RWPE1 (cell line): ENCODE results near the gene ECSCR.

ENCODE experiments used
- CTCF ChIA-PET: fragments of 350-600 bp; sonication (Branson Sonifier 250); formaldehyde crosslinking; extraction: SDS; loops from one replicate; lab custom pipeline; 2021; lab: Yijun Ruan, JAX
- POLR2A ChIA-PET: fragments of 400-600 bp; formaldehyde crosslinking; extraction: SDS; loops from one replicate; lab custom pipeline; 2020; ENCODE audit warnings: antibody characterized with exemption; ENCODE audit not compliant: low non-redundant PET; lab: Yijun Ruan, JAX
- DNase-seq: peaks from one replicate; pipeline ENCODE4 v3.0.0; 2012; ENCODE audit warnings: low spot score
- H3K27ac ChIP-seq: fragments of 450-650 bp; 2 replicates; pipeline ENCODE4 v1.5.1; 2017
- TF ChIP-seq, protein P1 (sequence below): fragments of 450-650 bp; conservative IDR thresholded peaks from 2 replicates; pipeline ENCODE4 v1.5.1; 2017; ENCODE audit warnings: low read depth, mild to moderate bottlenecking

ECSCR gene

GRCh38 chr5:139408191-139408590, 54.4 kb downstream of the ECSCR start:
- H3K27ac ChIP-seq = no peak overlapping the region
- ChIA-PET POLR2A (no interaction called here), CTCF (no interaction called here)
- TF ChIP-seq, protein P1, sequence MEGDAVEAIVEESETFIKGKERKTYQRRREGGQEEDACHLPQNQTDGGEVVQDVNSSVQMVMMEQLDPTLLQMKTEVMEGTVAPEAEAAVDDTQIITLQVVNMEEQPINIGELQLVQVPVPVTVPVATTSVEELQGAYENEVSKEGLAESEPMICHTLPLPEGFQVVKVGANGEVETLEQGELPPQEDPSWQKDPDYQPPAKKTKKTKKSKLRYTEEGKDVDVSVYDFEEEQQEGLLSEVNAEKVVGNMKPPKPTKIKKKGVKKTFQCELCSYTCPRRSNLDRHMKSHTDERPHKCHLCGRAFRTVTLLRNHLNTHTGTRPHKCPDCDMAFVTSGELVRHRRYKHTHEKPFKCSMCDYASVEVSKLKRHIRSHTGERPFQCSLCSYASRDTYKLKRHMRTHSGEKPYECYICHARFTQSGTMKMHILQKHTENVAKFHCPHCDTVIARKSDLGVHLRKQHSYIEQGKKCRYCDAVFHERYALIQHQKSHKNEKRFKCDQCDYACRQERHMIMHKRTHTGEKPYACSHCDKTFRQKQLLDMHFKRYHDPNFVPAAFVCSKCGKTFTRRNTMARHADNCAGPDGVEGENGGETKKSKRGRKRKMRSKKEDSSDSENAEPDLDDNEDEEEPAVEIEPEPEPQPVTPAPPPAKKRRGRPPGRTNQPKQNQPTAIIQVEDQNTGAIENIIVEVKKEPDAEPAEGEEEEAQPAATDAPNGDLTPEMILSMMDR = no peak
- DNase-seq = no peak

- H3K27ac ChIP-seq = no peak overlapping the region
- DNase-seq = no peak
- TF ChIP-seq, protein P1 = no peak
- ChIA-PET POLR2A (no interaction called here), CTCF (interaction anchor here (1.0 kb wide), 1 partner anchor 106 kb away, joined by 3 read pairs; no protein-coding TSS in a partner anchor)
Measured at GRCh38 chr5:139407517-139407916, 55.0 kb downstream of the ECSCR start.

GRCh38 chr5:139406963-139407362, 55.6 kb downstream of the ECSCR start:
- ChIA-PET CTCF (interaction anchor here (1.0 kb wide), 1 partner anchor 106 kb away, joined by 3 read pairs; no protein-coding TSS in a partner anchor), POLR2A (no interaction called here)
- TF ChIP-seq, protein P1 = no peak
- DNase-seq = no peak
- no peak overlapping the region for H3K27ac ChIP-seq

GRCh38 chr5:139404484-139404840, 58.1 kb downstream of the ECSCR start:
- TF ChIP-seq, protein P1 = no peak
- peak overlapping the region; percentile 95 for H3K27ac ChIP-seq
- CTCF ChIA-PET = interaction anchor here (0.7 kb wide), 1 partner anchor 18 kb away, joined by 3 read pairs; no protein-coding TSS in a partner anchor
- DNase-seq = no peak
- POLR2A ChIA-PET = interaction anchor here (0.6 to 1.6 kb wide), 2 partner anchors 11 to 124 kb away, joined by 6 read pairs; no protein-coding TSS in a partner anchor

GRCh38 chr5:139403787-139404483, 58.6 kb downstream of the ECSCR start, which contains the start of gene SPATA24:
TSS of gene SPATA24 (minus strand) at chr5:139404089. CDS start at chr5:139404060, 29 bp downstream.
- H3K27ac ChIP-seq = peak within 1 kb of the TSS; percentile 95
- DNase-seq = peak; percentile 99
- POLR2A ChIA-PET = interaction anchor here (0.6 to 1.6 kb wide), 3 partner anchors 12 to 123 kb away, joined by 3 to 6 read pairs (median 6); no protein-coding TSS in a partner anchor
- TF ChIP-seq, protein P1 = no peak
- CTCF ChIA-PET = interaction anchor here (0.7 kb wide), 1 partner anchor 19 kb away, joined by 3 read pairs; no protein-coding TSS in a partner anchor

DNA sequence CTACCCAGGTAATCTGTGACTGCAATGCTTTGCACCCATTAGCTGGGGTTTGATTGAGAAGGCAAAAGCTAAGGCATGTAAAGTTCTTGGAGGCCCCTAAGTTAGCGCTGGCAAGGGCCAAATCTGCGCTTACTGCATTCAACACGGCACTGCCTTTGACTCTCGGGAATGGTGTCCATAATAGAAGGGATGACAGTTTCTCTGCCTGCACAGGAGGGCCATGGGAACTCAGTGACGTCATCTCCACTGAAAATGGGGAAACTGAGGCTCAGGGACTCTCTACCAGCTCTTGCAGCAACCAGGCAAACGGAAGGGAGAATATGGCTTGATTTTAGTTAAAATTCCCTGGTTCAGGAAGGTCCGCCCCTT, 59.1 kb downstream of the ECSCR start:
- TF ChIP-seq, protein P1 = no peak
- peak overlapping the region; percentile 95 for H3K27ac ChIP-seq
- ChIA-PET POLR2A (interaction anchor here (1.1 to 1.6 kb wide), 2 partner anchors 12 to 42 kb away, joined by 3 to 6 read pairs; no protein-coding TSS in a partner anchor), CTCF (interaction anchor here (1.0 kb wide), 1 partner anchor 98 kb away, joined by 3 read pairs; no protein-coding TSS in a partner anchor)
- DNase-seq = no peak
